GM04504 (cell line): ENCODE data around the gene RBM19.
"Not testable (repeated sequence)": the region's sequence is repeated elsewhere in the genome, so short reads cannot be mapped to it uniquely, and the experiment has no call there.

Source experiments
- DNase-seq: peaks from one replicate; pipeline ENCODE4 v3.0.0-alpha.2; 2012; ENCODE audit warnings: low read depth

The RBM19 gene

DNA sequence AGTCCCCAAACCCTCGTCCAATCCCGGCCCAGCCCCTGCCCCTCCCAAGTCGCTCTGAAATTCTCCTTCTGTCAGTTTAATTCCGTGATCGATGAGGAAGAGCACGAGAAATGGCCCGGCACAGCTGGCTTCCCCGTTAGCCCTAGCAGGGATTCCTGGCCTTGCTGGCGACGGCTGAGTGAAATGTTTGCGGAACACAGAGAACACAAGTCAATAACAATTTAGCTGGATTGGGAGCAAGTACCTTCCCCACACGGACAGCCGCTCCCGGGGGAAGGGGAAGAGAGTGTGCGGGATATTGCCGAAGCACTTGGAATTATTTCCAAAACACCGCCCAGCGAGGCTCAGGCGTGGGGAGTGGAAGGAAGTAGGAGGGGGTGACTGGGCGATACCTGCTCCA is 134.6 kb downstream of the RBM19 start:
- DNase-seq = no peak

DNA sequence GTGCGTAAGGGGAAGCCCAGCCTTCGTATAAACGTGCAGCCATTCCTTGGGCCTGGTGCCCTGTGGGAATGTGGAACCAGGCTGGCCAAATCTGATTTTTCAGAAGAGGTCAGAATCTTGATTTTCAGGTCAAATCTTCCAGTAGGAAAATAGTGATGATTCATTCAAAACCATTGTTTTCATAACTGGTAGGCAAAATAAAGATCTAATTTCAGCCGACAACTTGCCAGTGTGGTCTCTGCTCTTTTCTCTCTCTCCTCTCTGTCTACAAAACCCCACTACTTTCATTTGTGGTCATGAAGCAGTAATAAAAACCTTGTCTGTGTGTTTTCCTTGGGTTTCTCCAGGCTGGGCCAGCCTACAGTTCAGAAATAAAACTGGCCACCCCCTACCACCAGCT is 135.1 kb downstream of the RBM19 start:
- no peak for DNase-seq

DNA sequence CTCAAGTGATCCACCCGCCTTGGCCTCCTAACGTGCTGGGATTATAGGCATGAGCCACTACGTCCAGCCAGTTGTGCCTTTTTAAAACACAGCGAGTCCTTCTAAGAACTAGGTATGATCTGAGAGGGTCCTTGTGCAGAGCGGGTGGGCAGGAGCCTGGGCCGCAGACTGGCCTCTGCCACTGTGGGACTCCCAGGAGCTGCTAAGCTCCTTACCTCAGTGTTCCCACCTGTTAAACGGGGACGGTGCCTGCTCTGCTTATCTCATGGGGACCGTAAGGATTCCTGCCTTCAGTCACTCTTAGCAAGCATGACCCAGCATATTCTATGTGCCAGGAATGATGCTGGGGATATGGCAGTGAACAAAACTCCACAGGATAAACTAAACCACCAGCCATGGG is 136.9 kb downstream of the RBM19 start:
- no peak for DNase-seq

DNA sequence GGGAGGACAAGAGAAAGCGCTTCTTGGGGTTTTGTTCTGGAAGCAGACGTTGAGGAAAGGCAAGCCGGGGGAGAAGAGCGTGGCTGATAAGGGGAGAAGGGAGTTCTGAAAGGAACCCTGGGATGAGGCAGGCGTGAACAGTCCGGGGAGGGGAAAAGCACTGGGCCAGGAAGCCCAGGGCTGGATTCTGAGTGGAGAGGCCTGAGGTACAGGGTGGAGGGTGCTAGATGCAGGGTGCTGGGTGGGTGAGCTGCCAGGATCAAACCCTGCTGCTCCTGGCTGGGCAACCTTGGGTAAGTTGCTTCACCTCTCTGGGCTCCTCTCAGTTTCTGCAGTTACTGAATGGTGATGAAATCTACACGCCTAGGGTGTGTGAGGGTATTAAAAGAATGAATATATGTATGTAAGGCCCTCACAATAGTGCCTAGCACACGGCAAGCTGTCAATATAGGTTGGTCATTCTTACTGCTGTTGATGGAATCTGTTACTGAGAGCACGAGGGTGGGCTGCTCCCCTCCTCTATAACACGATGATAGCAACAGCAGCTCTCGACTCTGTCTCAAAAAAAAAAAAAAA is 138.5 kb downstream of the RBM19 start:
- no peak for DNase-seq

DNA sequence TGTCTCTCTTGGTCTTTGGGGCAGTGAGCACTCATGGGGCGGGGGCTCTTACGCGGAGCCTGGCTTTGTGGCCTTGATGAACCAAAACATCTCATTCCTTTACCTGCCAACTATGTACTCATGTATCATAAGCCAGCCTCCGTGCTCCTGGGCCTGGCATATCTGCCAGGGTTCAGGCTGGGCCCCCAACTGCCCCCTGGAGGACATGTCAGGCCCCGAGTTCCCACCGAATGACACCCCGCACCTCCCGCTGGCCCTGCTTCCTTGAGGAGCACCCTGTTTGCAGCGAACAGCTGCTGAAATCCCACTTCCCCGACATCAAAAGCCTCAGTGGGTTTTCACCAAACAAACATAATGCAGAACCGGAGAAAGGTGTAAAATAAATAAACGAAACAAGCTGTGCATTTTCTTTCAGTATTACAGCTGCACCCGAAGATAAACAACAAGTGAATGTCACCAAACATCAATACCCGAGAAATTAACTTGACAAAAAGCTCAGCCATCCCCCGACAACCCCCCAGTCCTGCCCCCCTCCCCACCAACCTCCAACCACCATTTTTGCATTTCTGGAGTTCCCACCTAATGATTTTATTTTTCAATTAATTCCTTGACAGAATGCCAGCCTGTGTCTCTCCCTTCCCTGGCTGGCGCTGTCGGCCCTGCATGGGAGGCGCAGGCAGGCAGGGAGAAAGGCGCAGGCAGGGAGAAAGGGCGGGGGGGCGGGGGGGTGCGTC is 139.2 kb downstream of the RBM19 start:
- DNase-seq = no peak

DNA sequence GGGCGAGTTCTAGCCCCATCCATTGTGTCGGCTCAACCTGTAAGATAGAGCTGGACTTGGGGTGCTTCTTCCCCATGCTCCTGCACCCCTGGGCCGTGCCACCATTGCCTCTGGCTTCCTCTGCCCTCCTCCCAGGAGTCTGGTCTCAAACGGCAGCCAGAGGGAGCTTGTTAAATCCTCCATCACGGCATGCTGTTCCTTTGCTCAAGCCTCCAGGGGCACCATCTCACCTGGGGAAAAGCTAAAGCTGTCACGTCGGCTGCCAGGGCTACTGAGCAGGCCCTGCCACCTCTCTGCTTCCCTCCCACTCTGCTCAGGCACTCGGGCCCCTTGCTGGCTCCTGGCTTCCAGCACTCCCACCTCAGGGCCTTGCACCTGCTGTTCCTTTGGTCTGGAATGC is 140.4 kb downstream of the RBM19 start:
- no peak for DNase-seq

DNA sequence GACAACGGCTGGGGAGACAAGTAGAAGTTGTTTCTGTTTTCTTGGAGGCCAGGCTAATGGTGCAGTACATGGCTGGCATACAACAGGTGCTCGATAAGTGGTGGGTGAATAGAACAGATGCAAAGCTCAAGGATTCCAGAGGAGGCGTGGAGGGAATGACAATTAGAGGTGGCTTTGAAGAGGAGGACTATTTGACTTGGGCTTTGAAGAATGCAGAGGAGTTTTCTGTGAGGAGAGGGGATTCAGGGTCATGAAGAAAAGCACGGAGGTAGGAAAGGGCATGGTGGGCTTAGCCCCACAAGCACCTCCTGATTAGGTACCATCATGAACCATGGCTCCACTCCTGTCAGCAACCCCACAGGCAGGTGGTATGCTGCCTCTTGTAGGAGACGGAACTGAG is 142.3 kb downstream of the RBM19 start:
- DNase-seq = no peak

DNA sequence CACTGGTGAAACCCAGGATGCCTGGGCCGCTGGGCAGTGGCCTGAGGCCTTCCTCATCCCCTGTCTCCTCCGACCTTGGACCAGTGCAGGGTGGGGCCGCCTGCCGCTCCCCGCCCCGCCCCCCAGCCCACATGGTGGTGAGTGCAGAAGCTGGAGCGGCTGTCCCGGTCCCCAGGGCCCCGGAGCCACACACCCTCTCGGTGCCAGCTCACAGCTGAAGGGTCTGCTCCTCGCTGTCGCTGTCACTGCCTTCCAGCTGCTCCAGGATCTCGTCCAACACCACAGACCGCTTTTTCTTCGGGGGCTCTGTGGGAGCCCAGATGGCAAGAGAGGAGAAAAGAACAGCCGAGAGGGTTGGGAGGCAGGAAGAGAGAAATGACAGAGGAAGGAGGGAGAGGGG is 143.1 kb downstream of the RBM19 start:
- no peak for DNase-seq

DNA sequence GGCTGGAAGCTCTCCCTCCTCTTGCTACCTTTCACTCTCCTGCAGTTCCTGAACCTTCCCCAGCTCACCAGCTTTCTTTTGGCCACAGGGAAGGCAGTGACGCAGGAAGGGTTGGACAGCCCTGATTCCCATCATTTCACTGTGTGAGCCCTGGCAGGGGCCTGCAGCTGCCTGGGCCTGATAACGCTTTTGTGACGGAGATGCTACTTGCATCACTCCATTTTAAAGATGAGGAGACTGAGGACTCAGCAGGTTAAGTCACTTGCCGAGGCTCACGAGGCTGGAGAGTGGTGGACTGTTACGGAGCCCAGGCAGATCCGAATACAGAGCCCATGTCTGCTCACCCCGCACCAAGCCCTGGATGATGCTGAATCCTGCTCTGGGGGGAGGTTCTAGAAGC is 145.3 kb downstream of the RBM19 start:
- DNase-seq = no peak

DNA sequence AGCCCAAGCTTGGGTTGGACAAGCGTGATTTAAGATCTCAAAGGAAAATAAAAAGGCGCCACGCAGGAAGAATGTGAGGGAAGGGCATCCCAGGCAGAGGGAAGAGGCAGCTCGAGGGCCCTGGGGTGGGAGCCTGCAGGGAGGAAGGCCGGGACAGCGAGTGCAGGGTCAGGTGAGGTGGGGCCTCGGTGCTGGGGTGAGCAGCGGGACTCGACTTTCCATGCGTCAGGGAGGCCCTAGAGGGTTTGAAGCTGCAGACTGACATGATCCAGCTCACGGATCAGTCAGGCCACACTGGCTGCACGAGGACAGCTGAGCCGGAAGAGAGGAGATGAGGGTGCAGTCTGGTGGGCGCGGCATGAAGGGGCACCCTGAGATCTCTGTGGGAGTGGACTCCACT is 145.8 kb downstream of the RBM19 start:
- DNase-seq = no peak

DNA sequence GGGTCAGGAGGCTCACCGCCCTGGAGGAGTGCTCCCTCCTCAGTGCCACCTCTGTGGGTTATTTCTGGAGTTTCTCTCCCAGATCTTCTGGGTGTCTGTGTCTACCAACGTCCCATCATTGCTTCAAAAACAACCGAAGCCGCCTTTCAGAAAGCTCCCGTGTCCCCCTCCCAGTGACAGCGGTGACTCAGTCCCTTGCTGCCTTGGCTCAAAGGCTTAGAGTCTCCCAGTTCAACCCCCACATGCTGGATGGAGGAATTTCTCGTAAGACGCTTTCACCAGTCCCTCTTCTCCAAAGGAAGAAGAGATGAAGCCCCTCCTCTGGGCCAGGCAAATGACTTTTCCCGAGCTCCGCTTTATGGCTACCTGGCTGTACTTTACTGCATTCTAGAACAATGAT is 146.6 kb downstream of the RBM19 start:
- no peak for DNase-seq

DNA sequence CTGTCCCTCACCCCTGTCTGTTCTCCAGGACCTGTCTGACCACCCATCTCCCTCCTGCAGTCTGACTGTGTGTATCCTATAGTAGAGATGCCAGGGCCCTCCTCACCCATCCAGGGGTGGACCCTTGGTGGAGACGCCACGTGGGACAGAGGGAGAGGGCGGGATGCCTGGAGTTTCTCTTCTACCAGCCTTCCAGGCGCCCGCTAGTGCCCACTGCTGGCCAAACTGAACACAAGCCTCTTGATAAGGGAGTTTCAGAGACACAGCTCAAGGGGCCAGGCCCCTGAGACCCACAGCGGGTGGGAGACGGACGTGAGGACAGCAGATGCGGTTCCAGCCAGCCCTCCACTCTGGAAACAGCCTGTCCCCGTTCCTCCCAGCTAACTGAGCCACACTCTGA is 147.3 kb downstream of the RBM19 start:
- DNase-seq = no peak

DNA sequence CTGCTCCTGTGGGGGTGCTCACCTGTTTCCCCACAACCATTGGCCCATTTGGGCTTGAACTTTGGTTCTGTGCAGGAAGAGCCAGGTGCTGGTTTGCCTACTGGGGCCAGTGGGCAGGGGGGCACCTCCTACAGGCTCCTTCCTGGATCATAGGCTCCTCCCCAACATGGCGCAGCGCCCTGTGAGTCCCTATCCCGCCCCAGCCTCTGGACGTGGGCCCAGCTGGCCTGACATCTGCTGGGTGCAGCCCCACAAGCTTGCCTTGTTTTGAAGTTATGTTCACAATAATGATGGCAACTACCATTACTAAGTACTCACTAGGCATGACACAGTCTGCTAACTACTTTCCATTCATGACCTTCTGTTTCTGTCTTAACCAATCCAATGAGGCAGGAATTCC is 147.8 kb downstream of the RBM19 start:
- no peak for DNase-seq

DNA sequence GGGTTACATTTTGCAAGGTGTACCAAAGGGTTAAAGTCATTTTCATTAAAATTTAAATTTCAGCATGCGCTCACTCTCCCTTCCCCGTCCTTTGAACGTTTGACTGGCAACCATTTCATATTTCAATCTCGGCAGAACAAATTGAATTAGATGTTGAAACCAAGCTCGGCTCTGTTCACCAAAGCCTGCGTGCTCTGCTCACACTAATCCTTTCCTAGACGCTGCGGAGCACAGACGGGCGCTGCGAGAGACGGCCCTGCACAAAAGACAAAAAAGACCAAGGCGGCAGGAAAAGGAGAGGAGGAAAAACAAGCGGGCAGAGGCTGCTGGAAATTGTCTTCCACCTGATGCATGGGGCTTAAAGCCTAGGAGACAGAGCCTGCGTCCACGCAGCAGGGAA is 149.3 kb downstream of the RBM19 start:
- DNase-seq = no peak

DNA sequence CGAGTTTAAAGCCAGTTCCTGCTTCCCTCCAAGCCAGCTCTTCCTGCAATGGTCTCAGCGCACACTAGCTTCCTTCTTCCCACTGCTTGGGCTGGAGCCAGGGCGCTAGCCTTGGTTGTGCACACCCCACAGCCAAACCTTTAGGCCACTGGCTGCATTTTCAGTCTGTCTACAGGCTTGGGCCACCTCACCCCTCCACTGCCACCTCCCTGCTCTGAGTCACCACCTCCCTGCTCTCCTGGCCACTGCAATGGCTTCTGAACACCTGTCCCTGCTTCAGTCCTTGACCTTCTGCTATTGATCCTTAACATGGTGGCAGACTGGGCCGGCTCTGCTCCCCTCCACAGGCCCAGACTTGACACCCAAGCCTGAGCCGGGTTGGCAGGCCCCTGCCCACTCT is 151.1 kb downstream of the RBM19 start:
- no peak for DNase-seq

DNA sequence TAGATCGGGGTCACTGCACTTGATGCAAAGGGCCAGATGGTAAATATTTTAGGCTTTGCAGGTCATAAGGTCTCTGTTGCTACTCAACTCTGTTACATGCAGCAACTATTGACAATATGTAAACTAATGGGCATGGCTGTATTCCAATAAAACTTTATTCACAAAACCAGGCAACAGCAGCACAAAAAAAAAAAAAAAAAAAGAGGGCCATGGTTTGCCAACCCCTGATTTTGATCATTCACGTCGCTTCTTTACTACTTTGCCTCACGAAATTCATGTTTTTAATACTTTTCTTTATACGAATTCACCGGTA is 152.9 kb downstream of the RBM19 start:
- DNase-seq = no peak

DNA sequence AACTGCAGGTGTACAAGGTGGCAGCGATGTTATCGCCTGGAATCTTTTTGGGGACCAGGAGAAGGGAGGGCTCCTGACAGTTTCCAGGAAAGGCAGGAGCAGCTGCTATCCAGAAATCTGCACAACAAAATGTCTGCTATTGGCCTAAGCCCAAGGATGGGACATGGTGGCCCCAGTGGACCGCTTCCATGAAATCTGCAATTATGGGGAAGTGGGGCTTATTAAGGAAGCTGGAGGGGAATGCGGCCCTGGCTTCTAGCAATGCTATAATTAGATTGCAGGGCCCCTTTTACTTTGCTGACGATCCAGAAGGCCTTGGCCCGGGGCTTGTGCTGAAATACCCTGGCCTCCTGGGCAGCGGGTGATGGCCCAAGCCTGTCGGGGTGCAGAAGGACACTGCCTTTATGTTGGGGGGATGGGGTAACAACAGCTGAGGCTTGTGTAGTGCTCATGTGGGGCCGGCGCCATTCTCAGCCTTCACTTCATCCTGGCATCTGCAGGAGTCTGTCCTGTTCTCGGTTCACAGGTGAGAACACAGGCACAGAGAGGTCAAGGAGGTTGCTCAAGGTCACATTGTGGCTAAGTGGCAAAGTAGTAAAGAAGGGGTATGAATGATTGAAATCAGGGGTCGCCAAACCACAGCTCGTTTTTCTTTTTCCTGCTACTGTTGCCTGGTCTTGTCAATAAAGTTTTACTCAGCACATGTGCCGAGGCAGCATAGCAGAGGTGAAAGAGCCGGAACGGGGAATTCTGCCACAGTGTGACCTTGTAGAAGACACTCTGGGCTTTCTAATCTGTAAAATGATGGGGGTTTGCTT is 153.5 kb downstream of the RBM19 start:
- DNase-seq = no peak

DNA sequence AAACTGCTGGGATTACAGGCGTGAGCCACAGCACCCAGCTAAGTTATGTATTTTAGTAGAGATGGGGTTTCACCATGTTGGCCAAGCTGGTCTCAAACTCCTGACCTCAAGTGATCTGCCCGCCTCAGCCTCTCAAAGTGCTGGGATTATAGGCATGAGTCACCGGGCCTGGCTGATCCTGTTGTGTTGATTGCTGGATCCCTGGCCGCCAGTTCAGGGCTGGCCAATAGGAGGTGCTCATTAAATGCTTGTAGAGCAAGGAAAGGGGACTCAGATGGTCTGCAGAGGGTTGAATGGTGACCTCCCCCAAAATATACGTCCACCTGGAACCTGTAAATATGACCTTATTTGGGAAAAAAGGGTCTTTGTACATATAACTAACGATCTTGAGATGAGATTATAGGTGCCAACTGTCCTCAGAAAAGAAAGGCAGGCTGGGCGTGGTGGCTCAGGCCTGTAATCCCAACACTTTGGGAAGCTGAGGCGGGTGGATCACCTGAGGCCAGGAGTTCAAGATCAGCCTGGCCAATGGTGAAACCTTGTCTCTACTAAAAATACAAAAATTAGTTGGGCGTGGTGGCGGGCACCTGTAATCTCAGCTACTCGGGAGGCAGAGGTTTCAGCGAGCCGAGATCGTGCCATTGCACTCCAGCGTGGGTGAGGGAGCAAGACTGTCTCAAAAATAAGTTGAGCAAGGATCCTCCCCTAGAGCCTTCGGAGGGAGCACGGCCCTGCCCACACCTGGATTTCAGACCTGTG is 156.5 kb downstream of the RBM19 start:
- DNase-seq = not testable (repeated sequence)

DNA sequence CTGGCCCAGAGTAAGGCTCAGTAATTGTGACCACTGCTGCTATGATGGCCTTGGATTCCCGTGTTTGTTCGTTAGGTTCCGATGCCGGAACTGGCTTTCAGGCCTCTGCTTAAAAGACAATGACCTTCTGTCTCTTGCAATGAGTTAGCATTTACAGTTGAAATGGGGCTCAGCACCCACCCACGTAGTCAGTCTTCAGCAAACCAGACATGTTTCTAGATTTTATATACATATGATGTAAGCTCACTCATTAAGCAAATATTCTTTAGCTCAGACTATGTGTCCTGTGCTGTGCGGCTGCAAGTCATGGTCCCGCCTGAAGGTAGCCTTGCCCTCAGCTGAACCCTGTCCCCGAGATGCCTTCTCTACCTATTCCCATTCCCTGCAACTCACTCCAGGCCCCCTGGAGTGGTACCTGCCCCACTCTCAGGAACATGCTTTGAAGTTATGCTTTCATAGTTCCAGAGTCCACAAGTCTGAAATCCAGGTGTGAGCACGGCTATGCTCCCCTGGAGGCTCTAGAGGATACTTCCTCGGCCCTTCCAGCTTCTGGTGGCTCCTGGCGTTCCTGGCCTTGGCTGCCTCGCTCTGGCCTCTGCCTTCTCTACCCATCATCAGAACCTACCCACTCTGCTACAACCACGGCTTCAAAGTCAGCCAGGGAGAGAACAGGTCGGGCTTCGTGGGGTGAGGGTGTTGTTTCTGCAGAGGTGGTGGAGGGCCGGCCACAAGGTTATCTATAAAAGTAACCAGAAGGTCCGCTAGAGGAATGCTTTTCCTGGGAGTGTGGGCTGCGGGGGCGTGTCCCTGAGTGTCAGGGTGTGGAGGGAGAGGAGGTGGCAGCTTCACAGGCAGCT is 157.8 kb downstream of the RBM19 start:
- DNase-seq = no peak

DNA sequence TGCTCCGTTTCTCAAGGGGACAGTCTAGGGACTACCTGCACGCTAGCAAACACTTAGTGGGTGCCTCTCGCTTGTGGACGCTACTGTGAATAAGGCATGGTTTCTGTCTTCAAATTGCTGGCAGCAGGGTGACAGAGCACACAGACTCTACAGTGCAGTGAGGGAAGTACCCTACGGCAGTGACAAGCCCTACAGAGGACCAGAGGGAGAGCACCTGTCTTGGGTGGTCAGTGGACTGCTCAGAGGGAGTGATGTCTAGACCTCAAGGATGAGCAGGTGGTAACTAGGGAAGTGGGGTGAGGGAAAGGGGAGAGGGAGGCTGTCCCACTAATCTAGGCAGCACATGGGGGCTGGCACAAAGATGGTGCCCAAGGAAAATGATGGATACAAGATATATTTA is 160.5 kb downstream of the RBM19 start:
- no peak for DNase-seq

DNA sequence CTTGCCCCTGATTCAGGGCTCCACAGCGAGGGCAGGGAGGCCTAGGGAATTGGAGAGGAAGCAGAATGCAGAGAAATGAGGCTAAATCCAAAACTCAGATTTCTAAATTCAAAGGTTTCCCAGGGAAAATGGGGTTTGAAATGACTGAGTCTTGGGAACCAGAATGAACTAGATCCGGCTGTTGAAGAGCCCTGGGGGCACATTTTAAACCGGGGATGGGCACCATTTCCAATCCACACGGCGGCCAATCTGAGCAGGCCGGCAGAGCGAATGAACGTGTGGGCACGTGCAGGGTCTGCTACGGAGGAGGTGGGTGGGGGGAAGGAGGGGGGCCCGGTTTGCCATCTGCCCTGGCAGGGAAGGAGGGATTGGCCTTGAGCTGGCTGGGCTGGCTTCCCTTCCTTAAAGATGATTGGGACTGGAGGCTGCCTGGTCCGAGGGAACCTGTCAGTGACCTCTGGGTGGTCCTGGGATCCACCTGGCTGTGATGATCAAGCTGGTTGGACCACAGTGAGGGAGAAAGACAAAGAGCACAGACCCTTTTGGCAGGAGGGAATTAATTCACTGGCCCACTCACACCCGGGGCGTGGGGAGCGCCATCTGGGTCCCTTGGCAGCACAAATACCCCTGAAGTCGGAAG is 161.0 kb downstream of the RBM19 start:
- DNase-seq = no peak
